ENCODE results near the gene CLNK.

The CLNK gene

GRCh38 chr4:10607206-10607605 lies 77.4 kb downstream of the CLNK start:
- DNase-seq = no peak

- no peak for DNase-seq
Measured at GRCh38 chr4:10606483-10607155, 77.9 kb downstream of the CLNK start.

GRCh38 chr4:10605746-10606482 lies 78.7 kb downstream of the CLNK start:
- no peak for DNase-seq

GRCh38 chr4:10605031-10605430 lies 79.5 kb downstream of the CLNK start:
- DNase-seq = no peak

GRCh38 chr4:10599574-10599973 lies 85.0 kb downstream of the CLNK start:
- DNase-seq = no peak

- no peak for DNase-seq
Measured at GRCh38 chr4:10598829-10599228, 85.7 kb downstream of the CLNK start.

GRCh38 chr4:10596586-10597290 lies 87.8 kb downstream of the CLNK start:
- DNase-seq = no peak

GRCh38 chr4:10593130-10593529 lies 91.4 kb downstream of the CLNK start:
- no peak for DNase-seq

- DNase-seq = no peak
Measured at GRCh38 chr4:10590896-10591295, 93.7 kb downstream of the CLNK start.

- DNase-seq = no peak
Measured at GRCh38 chr4:10589799-10590198, 94.8 kb downstream of the CLNK start.

- DNase-seq = no peak
Measured at GRCh38 chr4:10589321-10589720, 95.2 kb downstream of the CLNK start.

GRCh38 chr4:10587697-10588096 lies 96.9 kb downstream of the CLNK start:
- DNase-seq = peak; percentile 29

- DNase-seq = no peak
Measured at GRCh38 chr4:10587296-10587695, 97.3 kb downstream of the CLNK start.

- no peak for DNase-seq
Measured at GRCh38 chr4:10584042-10584441, 100.5 kb downstream of the CLNK start.

- DNase-seq = no peak
Measured at GRCh38 chr4:10582951-10583350, 101.6 kb downstream of the CLNK start.

GRCh38 chr4:10582059-10582686 lies 102.4 kb downstream of the CLNK start:
- peak; percentile 16 for DNase-seq

GRCh38 chr4:10581022-10581421 lies 103.5 kb downstream of the CLNK start:
- DNase-seq = no peak

- no peak for DNase-seq
Measured at GRCh38 chr4:10579648-10580047, 104.9 kb downstream of the CLNK start.

- DNase-seq = no peak
Measured at GRCh38 chr4:10577508-10578426, 106.8 kb downstream of the CLNK start.

- no peak for DNase-seq
Measured at GRCh38 chr4:10577018-10577417, 107.5 kb downstream of the CLNK start.

GRCh38 chr4:10576236-10576635 lies 108.3 kb downstream of the CLNK start:
- DNase-seq = no peak

GRCh38 chr4:10575414-10575813 lies 109.2 kb downstream of the CLNK start:
- no peak for DNase-seq
